Measurements from ENCODE around the gene SEL1L3. TPM values are rescaled to one million over a fixed set of nuclear protein-coding genes. Genes with fewer than 3 reads are reported as not detected.

SEL1L3 gene
- total and polyA plus RNA-seq, 9 of the 15 experiments (the other 6 are each of a cell fraction or from before 2014, with no cell fraction given) = 10.0 to 44.3 (median 21.6) TPM

GRCh38 chr4:25867781-25868294, 5.0 kb upstream of the SEL1L3 start:
- 22% methylated on average over 6 of the region's 6 CpGs for WGBS (ENCODE audit: insufficient coverage, low coverage, missing lambda C conversion rate)
- Histone ChIP-seq H2AFZ (ENCODE audit: low read depth, low read length) (no peak overlapping the region), H3K4me3 (no peak overlapping the region), H3K4me1 (replicated peaks in 1 of 2; ENCODE audit: control insufficient read depth in 2 of 2, insufficient read depth in 2 of 2, low read length in 2 of 2) (peaks cover 6 to 12% of the 10 kb centered on the region in 2 experiments; a peak in 4 of 5 replicates), H3K9me1 (ENCODE audit: control insufficient read depth, insufficient read depth, low read length) (no peaks in the 10 kb centered on the region), H3K9me3 (replicated peaks; ENCODE audit: control insufficient read depth, insufficient read depth, low read depth, low read length) (no peaks in the 10 kb centered on the region), H3K27me3 (ENCODE audit: control insufficient read depth in 2 of 2, insufficient read depth in 2 of 2, low read length in 2 of 2) (peaks cover 27 to 41% of the 10 kb centered on the region in 2 experiments; a peak in 4 of 5 replicates), H4K20me1 (replicated peaks; ENCODE audit: control insufficient read depth, insufficient read depth, low read length) (no peaks in the 10 kb centered on the region), H3K9ac (ENCODE audit: insufficient read depth in 1 of 2, low read depth in 2 of 2, low read length in 2 of 2) (no peak overlapping the region), H3K36me3 (ENCODE audit: control insufficient read depth, insufficient read depth, low read length) (no peaks in the 10 kb centered on the region), H3K4me2 (ENCODE audit: insufficient read depth, low read length) (no peak overlapping the region), H3K79me2 (ENCODE audit: control insufficient read depth, insufficient read depth, low read length) (no peaks in the 10 kb centered on the region), H3K27ac (ENCODE audit: extremely low read depth, low read depth, low read length) (no peak overlapping the region)
- DNase-seq (ENCODE audit: extremely low read depth in 1 of 4, low spot score in 3 of 4) (no peak), FAIRE-seq (no peak), ATAC-seq (no peak)
- intact Hi-C loops (cut with micrococcal nuclease) = no loop called here
- ChIA-PET CTCF (ENCODE audit: low intra/inter-chr PET ratio) (no interaction called here), POLR2A (interaction anchor here (0.6 to 1.3 kb wide), 4 partner anchors 8 to 20 kb away, joined by 3 to 5 read pairs (median 4); no protein-coding TSS in a partner anchor)
- in situ Hi-C loops (cut with MboI) = no loop called here
- BruUV-seq (replicated peaks) = no TSS peak
- no peak for TF ChIP-seq ZBTB17 (CRISPR knock-in tag; IDR thresholded peaks at IDR 0.05)
- no peak for TF ChIP-seq FIP1L1 (IDR thresholded peaks at IDR 0.05; ENCODE audit: low read depth, low read length, poor library complexity, severe bottlenecking)
- TF ChIP-seq ZC3H11A (IDR thresholded peaks at IDR 0.05; ENCODE audit: low read depth, low read length) = no peak
- TF ChIP-seq, protein P1, sequence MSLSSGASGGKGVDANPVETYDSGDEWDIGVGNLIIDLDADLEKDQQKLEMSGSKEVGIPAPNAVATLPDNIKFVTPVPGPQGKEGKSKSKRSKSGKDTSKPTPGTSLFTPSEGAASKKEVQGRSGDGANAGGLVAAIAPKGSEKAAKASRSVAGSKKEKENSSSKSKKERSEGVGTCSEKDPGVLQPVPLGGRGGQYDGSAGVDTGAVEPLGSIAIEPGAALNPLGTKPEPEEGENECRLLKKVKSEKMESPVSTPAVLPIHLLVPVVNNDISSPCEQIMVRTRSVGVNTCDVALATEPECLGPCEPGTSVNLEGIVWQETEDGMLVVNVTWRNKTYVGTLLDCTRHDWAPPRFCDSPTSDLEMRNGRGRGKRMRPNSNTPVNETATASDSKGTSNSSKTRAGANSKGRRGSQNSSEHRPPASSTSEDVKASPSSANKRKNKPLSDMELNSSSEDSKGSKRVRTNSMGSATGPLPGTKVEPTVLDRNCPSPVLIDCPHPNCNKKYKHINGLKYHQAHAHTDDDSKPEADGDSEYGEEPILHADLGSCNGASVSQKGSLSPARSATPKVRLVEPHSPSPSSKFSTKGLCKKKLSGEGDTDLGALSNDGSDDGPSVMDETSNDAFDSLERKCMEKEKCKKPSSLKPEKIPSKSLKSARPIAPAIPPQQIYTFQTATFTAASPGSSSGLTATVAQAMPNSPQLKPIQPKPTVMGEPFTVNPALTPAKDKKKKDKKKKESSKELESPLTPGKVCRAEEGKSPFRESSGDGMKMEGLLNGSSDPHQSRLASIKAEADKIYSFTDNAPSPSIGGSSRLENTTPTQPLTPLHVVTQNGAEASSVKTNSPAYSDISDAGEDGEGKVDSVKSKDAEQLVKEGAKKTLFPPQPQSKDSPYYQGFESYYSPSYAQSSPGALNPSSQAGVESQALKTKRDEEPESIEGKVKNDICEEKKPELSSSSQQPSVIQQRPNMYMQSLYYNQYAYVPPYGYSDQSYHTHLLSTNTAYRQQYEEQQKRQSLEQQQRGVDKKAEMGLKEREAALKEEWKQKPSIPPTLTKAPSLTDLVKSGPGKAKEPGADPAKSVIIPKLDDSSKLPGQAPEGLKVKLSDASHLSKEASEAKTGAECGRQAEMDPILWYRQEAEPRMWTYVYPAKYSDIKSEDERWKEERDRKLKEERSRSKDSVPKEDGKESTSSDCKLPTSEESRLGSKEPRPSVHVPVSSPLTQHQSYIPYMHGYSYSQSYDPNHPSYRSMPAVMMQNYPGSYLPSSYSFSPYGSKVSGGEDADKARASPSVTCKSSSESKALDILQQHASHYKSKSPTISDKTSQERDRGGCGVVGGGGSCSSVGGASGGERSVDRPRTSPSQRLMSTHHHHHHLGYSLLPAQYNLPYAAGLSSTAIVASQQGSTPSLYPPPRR (CRISPR knock-in tag; IDR thresholded peaks at IDR 0.05; ENCODE audit: borderline replicate concordance) = no peak
- TF ChIP-seq FOXK2 (conservative IDR thresholded peaks at IDR 0.05 in 1 of 2, IDR thresholded peaks at IDR 0.05 in 1 of 2; ENCODE audit: low read depth in 2 of 2) = no peak
- TF ChIP-seq RBM22 (IDR thresholded peaks at IDR 0.05; ENCODE audit: low read depth, low read length, poor library complexity, severe bottlenecking) = no peak
- no peak for TF ChIP-seq ZBTB26 (CRISPR knock-in tag; IDR thresholded peaks at IDR 0.05)
- TF ChIP-seq GABPB2 (CRISPR knock-in tag; conservative IDR thresholded peaks at IDR 0.05) = no peak
- no peak for TF ChIP-seq HNRNPUL1 (IDR thresholded peaks at IDR 0.05; ENCODE audit: low read length)
- TF ChIP-seq HCFC1 (IDR thresholded peaks at IDR 0.05; ENCODE audit: low read depth, low read length) = no peak
- TF ChIP-seq KAT8 (IDR thresholded peaks at IDR 0.05; ENCODE audit: low read depth) = no peak
- TF ChIP-seq SRSF9 (IDR thresholded peaks at IDR 0.05; ENCODE audit: borderline replicate concordance, low read depth, low read length) = no peak
- TF ChIP-seq ZSCAN32 (CRISPR knock-in tag; IDR thresholded peaks at IDR 0.05) = no peak
- no peak for TF ChIP-seq COPS2 (conservative IDR thresholded peaks at IDR 0.05)
